GM19467 (cell line): ENCODE data around the gene KCNN3.
"Not testable (repeated sequence)": the region's sequence is repeated elsewhere in the genome, so short reads cannot be mapped to it uniquely, and the experiment has no call there.

Experiments
- ATAC-seq: cut with Tn5 transposase; IDR thresholded peaks from one replicate; pipeline ENCODE4 v1.9.1; 2021; ENCODE audit warnings: mild to moderate bottlenecking, moderate library complexity; ENCODE audit not compliant: unreplicated experiment

The KCNN3 gene

DNA sequence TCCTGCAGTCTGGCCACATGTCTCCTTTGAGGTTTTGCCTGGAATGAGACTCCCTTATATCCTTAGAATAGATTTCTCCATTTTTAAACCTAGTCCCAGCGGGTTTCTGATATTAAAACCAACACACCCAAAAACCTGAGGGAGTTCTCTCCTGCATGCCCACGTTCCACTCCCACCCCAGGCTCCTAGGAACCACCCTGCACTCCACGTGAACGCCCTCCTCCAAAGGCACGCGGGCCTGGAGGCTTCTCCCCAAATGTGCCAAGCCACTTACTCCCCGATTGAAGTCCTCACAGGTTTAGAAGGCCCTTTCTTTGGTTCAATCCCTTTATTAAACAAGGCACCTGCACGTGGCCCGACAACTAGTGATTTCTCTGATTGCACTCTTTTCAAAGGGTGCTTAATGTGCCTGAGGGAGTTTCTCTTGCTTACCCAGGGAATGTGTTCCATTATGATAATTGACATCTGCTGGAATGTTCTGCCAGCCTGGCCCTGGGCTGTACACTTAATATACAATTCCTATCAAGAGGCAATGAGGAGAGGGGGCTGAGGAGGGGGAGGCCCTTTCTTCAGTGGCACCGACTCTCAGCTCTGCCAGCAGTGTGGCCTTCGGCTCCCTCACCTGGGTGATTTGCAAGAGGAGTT, 157.8 kb downstream of the KCNN3 start:
- ATAC-seq: no peak

DNA sequence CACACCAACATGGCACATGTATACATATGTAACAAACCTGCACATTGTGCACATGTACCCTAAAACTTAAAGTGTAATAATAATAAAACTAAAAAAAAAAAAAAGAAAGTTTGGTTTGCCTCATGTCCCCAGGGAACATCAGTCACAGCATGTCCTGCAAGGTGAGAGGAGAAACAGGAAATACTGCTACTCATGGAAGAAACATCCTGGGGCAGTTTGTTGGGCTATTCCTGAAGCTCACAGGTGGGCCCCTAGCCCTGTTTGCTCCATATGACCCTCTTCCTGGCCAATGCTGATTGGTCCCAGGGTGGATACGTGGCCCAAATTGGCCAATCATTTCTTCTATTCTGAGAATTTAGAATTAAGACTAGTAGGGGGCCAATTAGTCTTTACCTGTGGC, 158.7 kb downstream of the KCNN3 start:
- ATAC-seq: no peak

DNA sequence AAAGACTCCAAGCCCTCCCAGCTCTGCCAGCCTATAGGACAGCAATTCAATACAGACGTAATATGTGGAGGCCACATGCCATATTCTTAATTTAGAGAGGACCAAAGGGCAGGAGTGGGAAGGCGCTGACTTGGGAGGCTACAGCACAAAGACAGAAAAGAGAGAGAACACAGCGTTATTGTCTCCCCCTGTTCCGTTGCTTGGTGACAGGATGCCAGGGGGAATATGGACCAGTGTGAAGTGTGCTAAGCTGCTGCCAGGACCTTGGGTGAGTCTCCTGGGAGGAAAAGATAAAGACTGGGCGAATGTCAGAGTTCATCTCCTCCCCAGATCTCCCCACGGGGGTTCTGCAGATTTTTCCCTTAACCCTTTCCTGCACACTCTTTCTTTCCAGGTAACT, 160.0 kb downstream of the KCNN3 start:
- no peak for ATAC-seq

DNA sequence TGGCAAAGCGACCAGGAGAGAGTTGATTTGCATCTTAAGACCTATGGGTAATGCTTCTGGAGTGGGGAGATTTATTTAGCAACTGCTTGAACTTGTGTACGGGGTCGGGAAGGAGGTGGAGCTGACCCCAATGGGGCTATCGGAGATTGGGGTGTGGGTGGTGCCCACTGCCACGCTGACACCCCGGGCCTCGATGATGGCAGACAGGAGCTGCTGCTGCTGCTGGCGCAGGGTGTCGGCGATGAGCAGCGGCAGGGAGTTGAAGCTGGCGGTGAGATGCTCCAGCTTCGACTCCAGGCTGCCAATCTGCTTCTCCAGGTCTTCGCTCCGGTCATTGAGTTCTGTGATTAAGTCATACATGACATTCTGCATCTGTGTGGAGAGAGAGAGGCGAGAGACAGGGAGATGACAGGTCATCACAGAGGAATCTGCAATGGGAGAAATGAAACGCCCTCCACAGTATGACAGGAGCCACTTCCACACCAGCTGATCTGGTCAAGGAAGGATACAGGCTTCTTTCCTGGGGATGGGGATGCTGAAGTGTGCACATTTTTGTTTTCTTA, 162.1 kb downstream of the KCNN3 start:
- no peak for ATAC-seq

DNA sequence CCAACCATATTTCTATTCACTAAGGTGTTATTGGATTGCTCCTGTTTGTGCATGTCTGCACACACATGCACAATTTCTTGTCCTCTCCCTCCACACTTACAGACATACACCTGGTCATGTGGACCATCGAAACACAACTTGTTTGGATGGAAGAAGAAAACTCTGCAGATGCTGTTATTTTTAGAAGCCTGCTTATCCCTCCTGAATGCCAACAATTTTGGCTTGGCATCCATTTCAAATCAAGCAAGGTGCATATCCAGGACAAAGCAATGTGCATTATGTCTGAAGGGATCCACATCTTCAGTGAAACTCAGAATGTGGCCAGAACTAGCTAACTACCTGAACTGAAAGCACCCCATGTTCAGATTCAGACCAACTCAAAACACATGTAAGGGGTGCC, 163.2 kb downstream of the KCNN3 start:
- ATAC-seq: no peak

DNA sequence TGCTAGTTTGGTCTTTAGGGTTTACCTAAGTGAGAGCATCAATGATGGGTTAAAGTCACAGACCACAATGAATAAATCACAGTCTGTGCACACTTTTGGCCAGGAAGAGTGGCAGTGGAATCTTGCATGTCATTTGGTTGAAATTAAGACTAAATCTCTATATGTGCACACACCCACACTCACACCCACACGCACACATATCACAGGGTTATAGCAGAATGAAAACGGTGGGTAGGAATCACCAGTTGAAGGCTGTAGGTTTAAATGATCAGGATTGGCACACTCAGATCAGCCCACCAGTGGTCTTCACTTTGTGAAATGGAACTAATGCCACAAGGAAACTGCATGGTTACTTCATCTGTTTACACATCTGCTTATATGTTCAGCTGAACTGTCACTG, 164.5 kb downstream of the KCNN3 start:
- no peak for ATAC-seq

DNA sequence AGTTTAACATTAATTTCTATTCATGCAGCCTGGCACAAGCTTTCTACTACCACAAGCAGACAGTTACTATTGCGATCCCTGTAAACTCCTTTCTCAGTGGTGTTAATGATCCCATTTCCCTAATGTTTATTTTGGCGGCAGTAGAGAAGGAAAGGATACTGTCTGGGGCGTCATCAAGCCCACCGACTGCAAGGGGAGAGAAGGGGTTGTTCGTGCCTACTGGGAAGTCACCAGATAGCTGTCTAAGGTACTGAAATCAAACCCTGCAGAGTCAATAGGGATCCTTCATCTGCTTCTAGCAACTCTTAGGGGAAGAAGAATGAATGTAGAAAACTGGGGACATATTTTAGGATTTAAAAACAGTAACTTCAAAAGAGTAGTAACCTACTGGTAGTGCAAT, 166.9 kb downstream of the KCNN3 start:
- no peak for ATAC-seq

DNA sequence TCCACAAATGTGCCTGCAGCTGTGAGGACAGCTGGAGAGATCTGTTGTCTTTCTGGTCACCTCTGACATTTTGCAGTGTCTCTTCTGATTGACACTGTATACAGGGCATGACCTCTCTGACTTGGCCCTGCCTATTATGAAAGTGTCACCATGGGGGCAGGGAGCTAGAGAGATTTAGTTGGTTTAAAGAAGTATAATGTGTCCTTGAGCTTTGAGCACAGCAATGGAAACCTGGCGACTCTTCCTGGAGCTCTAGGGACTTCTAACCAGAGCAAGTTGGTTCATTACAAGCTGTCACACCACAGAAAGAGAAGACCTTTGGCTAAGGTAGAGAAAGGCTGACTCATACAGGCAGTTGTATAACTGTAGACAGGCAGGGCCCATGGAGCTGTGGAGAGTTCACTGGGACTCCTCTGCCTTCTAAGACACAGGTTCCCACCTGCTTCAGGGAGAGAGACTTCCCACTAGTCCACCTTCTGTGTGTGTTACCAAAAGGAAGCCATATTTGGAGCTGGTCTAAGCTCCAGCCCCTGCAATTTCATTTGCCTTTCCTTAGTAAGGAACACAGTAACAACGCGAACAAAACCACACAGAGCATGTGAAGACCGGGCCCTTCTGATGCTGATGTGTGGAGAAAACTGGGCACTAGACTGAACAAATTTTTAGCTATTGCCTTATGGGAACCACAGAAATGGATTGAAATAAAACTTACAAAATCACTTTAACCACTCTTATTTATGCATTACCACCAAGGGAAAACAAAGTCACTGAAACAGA, 171.6 kb downstream of the KCNN3 start:
- no peak for ATAC-seq

DNA sequence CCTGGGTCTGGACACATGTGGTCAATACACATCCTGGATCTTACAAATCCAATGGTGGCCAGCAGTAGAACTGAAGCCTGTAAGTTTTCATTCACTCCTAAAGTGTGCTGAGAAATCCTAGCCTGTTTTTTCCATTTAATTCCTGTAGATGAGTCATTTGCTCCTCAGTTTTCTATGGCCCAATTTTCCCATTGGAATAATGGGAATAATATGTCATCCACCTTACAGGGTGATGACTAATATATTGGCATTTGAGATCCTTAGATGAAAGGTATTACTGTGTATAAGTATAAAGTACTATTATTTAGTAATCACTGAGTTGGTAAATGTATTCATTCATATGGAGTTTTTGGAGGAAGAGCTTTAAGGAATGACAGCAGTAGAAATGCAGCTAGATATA, 172.4 kb downstream of the KCNN3 start:
- ATAC-seq: no peak

DNA sequence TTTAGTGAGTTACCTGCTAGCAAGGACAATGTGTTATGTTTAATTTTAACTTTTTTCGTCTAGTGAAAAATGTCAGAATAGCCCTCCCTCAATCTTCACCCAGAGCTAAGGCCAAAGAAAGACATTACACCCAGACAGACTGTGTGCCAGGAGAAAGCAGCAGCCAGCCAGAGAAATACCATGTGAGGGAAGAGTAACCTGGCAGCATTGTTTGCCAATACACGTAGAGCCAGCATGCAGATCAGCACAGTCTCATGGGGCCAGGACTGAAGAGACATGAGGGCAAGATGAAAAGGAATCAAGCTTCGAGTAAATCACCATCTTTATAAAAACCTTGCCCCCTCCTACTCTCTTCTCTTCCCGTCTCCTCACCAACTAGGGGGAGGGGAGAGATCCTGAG, 173.6 kb downstream of the KCNN3 start:
- ATAC-seq: no peak

DNA sequence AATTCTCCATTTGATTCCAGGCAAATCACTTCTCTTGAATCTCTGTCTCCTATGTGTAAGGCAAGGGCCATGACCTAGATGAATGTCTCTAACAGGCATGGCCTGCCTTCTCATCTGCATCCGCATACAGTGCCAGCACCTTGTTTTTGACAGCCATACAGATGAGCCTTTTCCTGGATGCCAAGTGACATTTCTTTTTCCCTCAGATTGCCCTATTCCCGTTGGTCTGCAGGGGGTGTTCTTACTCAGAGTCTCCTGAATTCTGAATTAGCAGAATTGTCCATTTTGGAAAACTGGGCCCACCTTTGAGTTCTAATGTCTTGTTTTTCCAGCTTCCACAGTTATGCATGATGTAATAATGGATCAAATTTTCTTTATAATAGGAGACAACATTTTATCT, 174.1 kb downstream of the KCNN3 start:
- ATAC-seq: no peak

DNA sequence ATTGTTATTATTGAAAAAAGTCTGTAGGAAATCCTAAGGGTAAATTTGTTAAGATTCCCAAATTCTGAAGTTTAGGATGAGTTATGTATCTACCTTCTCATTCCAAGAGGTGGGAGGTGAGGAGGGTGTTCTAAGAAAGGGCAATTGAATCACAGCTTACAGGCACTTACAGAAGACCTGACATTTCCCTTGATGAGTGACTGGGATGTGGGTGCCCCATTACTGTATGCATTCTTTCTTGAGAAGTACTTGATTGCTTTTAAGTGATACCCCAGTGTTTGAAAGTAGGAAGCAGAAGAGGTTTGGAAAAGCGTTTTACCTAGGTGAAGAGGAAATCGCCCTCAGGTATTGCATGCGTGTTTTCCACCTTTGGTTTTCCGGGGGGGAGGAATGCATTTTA, 175.1 kb downstream of the KCNN3 start:
- ATAC-seq: no peak

DNA sequence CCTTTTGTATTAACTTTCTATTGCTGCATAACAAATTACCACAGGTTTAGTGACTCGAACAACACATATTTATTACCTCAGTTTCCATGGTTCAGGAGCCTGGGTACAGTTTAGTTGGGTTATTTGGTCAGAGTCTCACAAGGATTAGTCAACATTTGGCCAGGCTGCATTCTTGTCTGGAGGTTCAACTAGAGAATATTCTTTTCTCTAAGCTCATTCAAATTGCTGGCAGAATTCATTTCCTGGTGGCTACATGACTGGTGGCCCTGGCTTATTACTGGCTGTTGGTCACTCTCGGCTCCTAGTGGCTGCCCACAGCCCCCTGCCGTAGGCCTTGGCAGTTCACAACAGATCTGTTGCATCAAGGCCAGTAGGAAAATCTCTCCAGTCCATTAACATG, 181.0 kb downstream of the KCNN3 start:
- no peak for ATAC-seq

DNA sequence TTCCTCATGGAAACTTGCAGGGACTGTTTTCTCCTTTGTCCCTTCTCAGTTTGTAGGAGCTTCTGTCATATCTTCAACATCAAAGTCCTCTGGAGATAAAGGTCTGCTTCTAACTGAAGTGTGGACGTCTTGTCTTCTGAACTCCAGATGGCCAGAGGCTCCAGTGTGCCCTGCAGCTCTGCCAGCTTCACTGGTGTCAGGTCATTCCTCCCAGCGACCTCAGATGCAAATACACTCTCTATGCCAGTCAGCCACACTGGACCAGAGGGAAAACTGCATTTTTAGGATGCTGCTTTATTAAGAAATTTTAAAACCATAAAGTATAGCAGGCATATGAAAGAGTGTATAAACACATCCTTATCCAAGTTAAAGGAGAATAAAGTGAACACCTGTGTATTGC, 183.6 kb downstream of the KCNN3 start:
- no peak for ATAC-seq

DNA sequence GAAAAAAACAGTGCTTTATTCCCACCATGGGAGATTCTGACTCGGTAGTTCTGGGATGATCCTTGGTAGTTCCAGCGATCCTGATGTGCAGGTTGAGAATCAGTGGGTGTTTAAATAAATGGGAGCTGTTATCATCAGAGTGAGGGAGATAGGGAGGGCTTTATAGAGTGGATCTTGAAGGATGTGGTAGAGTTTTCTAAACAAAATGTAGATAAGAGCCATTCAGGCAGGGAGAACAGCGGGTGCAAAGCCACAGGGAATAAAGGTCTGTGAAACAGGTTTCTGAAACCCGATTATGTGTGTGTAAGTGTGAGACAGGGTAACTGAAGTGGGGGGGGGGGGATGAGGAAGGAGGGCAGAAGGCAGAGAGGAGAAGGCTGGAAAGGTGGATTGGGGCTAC, 186.3 kb downstream of the KCNN3 start:
- ATAC-seq: no peak

DNA sequence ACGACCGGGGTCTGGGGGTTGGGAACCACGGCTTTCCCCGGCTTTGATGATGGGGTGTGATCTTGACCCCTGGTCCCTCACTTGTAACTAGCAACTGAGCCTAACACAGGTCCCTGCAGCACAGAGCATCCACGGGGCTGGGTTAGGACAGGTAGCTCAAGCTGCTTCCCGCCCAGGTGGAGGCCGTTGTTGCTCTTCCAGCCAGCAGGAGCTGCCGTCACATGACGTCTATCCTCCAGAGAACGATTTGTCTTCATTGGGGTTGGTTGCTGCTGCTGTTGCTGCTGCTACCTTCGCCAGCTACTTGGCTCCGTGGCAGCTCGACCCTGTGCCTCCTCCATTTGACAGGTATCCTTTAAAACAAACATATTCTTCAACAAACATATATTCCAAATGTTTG, 187.8 kb downstream of the KCNN3 start:
- ATAC-seq: no peak

DNA sequence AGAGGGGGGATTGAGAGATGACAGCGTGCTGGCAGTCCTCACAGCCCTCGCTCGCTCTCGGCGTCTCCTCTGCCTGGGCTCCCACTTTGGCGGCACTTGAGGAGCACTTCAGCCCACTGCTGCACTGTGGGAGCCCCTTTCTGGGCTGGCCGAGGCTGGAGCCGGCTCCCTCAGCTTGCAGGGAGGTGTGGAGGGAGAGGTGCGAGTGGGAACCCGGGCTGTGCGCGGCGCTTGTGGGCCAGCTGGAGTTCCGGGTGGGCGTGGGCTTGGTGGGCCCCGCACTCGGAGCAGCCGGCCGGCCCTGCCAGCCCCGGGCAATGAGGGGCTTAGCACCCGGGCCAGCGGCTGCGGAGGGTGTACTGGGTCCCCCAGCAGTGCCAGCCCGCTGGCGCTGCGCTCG, 192.2 kb downstream of the KCNN3 start:
- not testable (repeated sequence) for ATAC-seq

DNA sequence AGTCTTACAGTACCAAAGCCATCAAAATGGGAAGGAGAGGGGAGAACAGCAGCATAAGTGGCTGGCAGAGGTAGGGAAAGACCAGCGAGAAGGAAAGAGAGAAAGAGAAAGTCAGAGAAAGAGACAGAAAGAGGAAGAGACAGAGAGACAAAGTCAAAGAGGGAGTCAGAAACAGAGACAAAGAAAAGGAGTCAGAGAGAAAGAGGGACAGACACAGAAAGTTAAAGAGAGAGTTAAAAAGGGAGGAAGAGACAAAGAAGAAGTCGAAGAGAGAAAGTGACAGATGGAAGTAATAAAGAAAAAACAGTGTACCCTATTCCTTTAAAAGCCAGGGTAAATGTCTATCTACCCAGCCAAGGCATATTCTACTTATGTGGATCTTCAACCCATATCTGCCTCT, 193.2 kb downstream of the KCNN3 start:
- ATAC-seq: not testable (repeated sequence)

DNA sequence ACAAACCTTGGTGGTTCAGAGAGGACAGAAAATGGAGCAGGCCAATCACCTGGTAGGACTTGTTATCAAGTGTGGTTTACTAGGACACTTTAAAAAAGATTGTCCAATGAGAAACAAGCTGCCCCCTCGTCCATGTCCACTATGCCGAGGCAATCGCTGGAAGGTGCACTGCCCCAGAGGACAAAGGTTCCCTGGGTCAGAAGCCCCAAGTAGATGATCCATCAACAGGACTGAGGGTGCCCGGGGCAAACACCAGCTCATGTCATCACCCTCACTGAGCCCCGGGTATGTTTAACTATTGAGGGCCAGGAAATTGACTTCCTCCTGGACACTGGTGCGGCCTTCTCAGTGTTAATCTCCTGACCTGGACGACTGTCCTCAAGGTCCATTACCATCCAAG, 195.6 kb downstream of the KCNN3 start:
- not testable (repeated sequence) for ATAC-seq

DNA sequence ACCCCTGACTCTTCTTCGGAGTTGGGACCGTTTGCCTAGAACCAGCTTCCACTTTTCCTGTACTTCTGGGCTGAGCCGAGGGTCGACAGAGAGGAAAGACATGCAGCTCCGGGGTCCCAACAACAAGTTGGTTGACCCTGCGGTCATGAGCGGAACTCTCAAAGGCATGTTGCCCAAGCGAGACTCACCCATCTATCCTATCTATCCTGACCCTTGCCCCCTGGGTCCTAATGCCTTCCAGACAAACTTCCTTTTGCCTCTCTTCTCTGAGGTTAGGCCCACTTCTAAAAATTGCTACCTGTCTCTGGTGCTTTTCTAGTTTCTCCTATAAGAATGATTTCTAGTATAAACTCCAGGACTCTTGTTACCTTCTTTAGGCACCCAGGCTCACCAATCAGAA, 197.8 kb downstream of the KCNN3 start:
- ATAC-seq: not testable (repeated sequence)

DNA sequence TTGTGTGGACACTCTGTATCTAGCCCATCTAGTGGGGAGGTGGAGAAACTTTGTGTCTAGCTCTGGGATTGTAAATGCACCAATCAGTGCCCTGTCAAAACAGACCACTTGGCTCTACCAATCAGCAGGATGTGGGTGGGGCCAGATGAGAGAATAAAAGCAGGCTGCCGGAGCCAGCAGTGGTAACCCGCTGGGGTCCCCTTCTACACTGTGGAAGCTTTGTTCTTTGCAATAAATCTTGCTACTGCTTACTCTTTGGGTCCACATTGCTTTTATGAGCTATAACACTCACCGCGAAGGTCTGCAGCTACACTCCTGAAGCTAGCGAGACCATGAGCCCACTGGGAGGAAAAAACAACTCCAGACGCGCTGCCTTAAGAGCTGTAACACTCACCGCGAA, 198.7 kb downstream of the KCNN3 start:
- not testable (repeated sequence) for ATAC-seq
